GM18511 (cell line): ENCODE measurements around the gene PPFIA3.
"Not testable (repeated sequence)": the region's sequence is repeated elsewhere in the genome, so short reads cannot be mapped to it uniquely, and the experiment has no call there.

ENCODE experiments used
- ATAC-seq: cut with Tn5 transposase; IDR thresholded peaks from one replicate; pipeline ENCODE4 v1.9.1; 2021; ENCODE audit warnings: mild to moderate bottlenecking, moderate library complexity; ENCODE audit not compliant: unreplicated experiment

The PPFIA3 gene

DNA sequence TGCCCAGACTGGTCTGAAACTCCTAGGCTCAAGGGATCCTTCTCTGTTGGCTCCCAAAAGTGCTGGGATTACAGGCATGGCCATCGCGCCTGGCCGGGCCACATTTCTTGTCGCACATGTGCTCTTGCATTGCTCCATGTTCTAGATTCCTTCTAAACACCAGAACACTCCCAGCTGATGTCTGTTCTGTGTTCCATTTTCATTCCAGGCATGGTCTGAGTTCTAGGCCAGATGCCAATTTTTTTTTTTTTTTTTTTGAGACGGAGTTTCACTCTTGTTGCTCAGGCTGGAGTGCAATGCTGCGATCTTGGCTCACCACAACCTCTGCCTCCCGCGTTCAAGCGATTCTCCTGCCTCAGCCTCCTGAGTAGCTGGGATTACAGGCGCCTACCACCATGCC lies 2.5 kb downstream of the PPFIA3 start:
- ATAC-seq: not testable (repeated sequence)

DNA sequence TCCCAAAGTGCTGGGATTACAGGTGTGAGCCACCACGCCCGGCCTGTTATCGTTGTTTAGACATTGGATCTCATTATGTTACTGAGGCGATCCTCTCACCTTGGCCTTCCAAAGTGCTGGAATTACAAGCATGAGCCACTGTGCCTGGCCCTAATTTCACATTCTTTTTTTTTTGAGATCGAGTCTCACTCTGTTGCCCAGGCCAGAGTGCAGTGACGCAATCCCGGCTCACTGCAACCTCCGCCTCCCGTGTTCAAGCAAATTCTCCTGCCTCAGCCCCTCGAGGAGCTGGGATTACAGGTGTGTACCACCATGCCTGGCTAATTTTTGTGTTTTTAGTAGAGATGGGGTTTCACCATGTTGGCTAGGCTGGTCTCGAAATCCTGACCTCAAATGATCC lies 3.9 kb downstream of the PPFIA3 start:
- ATAC-seq: not testable (repeated sequence)

DNA sequence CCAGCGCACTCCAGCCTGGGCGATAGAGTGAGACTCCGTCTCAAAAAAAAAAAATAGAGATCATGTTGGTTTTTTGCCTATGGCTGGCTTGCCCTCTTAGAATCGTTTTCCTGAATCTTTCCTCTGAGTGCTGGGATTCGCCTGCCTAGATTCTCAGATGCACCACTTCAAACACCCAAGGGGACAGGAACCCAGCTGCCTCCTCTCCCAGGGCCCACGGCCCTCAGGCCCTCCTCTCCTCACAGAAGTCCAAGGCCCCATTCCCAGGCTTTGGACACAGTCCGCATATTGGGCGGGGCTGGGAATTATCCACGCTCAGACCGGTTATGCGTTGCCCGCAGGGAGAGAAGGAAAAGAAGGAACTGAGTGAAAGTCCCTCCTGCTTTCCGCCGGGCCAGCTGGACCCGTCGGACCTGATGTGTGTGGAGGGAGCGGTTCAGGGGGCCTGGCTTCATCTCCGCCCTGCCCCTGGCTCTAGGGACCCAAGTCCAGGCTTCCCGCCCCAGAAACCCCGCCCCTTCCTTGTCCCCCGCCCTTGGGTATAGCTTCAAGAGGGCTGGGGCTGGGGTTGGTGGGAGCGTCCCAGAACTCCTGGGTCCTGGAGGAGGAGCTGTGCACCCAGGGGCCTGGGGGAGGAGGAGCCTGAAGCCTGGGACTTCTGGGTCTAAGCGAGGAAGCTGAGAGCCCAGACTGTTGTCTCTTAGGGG lies 5.8 kb downstream of the PPFIA3 start:
- ATAC-seq: no peak

DNA sequence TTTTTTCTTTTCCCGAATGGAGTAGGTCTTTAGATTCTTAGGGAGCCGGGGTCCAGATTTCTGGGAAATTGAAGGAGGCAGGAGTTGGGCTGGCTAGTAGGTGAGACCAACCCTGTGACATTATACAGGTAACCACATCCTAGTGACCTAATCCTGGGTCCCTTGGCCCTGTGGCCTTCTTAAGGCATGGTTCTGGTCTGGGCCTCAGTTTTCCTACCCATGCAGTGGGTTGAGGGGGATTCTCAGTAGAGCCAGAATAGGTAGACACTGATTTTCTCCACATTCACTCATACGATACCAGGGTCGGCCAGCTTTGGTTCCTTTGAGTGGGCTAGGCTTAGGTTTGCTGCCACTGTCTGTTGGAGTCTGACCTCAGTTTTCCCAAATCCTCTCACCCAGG lies 7.2 kb downstream of the PPFIA3 start:
- no peak for ATAC-seq

DNA sequence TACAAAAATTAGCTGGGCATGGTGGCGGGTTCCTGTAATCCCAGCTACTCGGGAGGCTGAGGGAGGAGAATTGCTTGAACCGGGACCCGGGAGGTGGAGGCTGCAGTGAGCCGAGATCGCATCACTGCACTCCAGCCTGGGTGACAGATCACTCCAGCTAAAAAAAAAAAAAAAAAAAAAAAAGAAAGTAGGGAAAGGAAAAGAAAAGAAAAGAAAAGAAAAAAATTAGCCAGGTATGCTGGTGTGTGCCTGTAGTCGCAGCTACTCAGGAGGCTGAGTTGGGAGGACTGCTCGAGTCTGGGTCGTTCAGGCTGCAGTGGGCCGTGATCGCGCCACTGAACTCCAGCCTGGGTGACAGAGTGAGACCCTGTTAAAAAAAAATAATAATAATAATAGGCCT lies 7.9 kb downstream of the PPFIA3 start:
- ATAC-seq: not testable (repeated sequence)

DNA sequence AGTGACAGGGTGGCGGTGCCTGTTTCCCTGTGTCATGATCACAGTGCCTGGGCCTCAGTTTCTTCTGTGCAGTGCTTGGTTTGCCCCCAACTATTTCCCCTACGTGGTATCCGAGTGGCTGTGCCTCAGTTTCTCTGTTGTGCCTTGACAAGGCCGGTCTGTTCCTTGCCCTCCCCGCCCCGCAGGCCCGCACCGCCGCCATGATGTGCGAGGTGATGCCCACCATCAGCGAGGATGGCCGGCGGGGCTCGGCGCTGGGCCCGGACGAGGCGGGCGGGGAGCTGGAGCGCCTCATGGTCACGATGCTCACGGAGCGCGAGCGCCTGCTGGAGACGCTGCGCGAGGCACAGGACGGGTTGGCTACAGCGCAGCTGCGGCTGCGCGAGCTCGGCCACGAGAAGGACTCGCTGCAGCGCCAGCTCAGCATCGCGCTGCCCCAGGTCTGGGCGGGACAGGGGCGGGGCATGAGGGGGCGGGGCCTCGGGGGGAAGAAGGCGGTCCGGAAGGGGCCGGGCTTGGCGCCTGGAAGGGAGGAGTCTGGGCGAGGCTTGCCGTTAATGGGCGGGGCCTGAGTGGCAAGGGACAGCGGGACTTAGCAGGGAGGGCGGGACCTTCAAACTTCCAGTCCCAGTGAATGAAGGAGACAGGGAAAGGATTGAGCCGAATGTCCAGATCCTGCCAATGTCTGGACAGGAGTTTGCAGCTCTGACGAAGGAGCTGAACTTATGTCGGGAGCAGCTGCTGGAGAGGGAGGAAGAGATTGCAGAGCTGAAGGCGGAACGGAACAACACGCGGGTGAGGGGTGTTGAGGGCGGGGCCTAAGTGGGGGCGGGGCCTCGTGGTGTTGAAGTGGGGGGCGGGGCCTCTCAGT lies 8.6 kb downstream of the PPFIA3 start:
- ATAC-seq: peak; percentile 85

DNA sequence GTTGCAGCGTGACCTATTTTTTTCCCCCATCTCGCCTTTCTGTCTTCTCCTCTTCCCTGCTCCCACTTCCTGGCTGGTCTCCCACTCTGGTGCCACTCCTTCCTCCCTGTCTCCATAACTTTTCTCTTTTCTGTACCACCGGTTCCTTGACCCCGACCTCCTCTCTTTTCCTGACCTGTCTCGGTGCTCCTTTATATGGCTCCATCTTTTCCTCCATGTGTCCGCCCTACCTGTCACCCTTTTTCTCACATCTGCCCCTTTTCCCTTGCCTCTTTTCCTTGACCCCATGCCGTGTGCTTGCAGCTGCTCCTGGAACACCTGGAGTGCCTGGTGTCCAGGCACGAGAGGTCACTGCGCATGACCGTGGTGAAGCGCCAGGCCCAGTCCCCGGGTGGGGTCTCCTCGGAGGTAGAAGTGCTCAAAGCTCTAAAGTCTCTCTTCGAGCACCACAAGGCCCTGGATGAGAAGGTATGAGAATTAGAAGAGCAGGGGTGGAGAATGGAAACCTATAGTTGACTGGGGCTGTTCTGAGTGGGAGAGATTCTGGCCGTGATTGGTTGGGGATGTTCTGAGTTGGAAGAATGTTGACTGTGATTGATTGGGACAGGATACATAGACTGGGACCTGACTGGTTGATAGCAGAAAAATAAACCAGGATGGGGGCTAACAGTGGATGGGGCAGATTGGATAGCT lies 9.3 kb downstream of the PPFIA3 start:
- no peak for ATAC-seq

DNA sequence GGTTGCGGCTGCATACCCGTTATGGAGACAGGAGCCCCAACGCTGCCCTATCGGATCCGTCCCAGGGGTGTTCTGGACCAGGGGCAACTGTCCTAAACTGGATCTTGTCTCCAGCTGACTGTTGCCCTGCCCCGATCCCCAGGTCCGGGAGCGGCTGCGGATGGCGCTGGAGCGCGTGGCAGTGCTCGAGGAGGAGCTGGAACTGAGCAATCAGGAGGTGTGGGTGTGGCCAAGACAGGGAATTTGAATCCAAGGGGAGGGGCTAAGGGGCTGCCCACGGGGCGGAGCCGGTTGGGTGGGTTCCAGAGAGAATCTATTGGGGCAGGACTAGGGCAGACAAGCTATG lies 9.9 kb downstream of the PPFIA3 start:
- ATAC-seq: no peak

DNA sequence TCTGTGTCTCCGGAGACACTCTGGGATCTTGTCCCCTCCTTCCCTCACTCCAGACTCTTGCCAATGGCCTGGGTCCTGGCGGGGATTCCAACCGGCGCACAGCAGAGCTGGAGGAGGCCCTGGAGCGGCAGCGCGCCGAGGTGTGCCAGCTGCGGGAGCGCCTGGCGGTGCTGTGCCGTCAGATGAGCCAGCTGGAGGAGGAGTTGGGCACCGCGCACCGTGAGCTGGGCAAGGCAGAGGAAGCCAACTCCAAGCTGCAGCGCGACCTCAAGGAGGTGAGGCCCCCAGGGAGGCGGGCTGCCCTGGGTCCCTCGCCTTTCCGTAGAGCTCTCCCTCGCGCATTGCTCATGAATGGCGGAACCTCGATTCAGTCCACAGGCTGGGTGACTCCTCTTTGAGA lies 11.0 kb downstream of the PPFIA3 start:
- no peak for ATAC-seq

DNA sequence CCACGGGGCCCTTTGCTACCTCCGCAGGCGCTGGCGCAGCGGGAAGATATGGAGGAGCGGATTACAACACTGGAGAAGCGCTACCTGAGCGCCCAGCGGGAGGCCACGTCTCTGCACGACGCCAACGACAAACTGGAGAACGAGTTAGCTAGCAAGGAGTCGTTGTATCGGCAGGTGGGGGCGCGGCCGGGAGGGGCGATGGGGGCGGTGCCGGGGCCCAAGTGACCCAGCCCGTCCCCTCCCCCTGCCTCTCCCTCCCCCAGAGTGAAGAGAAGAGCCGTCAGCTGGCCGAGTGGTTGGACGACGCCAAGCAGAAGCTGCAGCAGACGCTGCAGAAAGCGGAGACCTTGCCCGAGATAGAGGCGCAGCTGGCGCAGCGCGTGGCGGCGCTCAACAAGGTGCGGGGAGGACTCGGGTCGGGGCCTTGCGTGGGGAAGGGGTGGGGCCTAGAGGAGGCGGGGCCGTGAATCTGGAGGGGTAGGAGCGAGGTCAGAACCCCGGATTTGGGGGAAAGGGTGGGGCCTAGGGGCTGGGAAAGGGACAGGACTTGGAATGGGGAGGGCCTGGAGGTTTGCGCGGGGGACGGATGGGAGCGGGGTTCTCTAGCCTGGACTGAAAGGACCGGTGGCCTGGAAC lies 13.7 kb downstream of the PPFIA3 start:
- no peak for ATAC-seq

DNA sequence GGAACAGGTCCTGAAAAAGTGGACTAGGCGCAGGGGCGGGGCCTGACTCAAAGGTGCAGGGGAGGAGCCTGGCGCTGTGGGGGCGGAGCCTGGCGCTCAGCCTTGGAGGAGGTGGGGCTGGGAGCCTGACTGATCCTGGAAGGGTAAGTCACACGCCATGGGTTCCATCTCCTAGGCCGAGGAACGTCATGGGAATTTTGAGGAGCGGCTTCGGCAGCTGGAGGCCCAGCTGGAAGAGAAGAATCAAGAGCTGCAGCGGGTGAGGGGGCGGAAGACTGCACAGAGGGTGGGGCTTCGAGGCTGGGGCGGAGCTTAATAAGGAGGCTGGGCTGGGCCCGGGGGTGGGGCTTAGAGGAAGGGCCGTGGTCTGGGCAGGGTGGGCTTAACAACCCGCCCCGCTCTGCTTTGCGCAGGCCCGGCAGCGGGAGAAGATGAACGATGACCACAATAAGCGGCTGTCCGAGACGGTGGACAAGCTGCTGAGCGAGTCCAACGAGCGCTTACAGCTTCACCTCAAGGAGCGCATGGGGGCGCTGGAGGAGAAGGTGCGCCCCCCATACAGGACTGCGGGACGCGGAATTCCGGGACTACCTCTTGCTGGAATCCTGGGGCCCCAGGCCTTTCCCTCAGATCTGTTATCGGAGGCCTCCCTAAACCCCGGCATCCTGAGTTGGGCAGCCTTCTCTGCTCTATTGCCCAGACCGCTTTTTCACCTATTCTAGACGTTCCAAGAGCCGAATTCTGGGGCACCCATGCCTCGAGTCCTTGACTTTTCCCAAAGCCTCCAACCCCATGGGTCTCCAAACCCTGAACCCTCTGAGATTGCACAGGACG lies 14.5 kb downstream of the PPFIA3 start:
- ATAC-seq: no peak

DNA sequence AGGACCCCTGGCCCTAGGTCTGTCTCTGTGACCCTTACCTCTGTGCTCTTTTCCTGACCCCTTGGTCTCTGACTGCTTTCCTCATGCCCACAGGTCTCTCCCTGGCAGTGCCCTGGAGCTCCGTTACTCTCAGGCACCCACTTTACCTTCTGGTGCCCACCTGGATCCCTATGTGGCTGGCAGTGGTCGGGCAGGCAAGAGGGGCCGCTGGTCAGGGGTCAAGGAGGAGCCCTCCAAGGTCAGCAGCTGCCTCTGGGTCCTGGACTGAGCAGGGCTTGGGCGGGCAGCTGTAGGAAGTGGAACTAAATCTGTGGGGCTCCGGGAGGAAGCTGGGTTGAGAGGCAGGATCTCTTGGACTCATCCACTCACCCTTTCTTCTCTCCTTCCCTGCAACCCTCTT lies 16.3 kb downstream of the PPFIA3 start:
- no peak for ATAC-seq

DNA sequence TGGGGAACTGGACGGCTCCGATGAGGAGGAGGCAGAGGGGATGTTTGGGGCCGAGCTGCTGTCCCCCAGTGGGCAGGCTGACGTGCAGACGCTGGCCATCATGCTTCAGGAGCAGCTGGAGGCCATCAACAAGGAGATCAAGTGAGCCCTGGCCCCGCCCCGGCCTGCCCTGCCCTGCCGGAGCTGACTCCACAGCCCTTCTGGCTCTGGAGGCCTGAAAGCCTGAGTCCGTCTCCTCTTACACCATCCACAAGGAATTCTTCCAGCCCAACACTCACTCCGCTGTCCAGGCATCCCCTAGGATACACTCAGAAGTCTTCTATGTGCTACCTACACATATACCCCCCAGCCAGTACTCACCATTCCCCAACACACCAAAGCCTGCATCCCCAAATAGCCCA lies 17.4 kb downstream of the PPFIA3 start:
- no peak for ATAC-seq

DNA sequence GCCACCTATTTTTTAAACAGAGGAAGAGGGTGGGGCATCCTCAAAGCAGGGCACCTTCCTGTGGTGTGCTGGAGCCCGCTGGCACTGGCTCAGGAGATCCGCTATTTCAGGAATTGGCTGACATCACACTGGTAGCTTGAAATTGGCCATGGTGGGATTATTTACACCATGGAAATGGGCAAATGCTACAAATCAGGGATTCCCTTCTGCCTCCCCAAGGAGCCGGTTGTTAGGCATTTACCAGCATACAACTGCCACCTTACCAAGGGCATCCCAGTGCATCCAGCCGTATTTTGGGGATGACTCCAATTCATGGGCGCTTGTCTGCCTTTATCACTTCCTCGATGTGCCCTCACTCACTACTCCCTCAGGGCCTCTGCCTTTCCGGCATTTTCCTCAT lies 21.6 kb downstream of the PPFIA3 start:
- no peak for ATAC-seq

DNA sequence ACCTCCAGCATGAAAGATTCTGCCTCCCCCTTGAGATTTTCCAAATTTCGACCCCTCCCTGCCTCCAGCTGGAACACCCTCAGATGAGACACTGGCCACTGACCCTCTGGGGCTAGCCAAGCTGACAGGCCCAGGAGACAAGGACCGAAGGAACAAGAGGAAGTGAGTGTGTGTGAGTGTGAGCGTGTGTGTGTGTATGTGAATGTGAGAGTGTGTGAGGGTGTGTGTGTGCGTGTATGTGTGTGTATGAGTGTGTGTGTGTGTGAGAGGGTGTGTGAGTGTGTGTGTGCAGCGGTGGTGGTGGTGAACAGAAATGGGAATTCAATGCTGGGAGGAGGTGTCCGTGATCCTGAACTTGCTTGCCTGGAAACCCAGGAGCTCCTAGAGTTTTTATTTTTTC lies 22.0 kb downstream of the PPFIA3 start:
- no peak for ATAC-seq

DNA sequence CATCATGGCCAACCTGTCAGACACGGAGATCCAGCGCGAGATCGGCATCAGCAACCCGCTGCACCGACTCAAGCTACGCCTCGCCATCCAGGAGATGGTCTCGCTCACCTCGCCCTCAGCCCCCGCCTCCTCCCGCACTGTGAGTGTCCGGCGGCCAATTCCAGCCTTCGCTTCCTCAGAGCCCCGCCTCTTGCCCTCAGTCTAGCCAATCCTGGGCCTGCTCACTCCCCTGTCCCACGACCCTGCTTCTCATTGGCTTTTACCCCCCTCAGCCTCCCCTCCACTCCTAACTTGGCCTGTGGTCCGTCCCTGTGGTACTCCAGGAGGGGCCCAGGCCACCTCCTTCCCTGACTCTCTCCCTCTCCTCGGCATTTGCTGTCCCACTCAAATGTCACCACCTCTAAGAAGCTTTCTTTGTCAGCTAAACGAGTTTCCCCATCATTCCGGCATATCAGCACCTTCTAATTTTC lies 23.6 kb downstream of the PPFIA3 start:
- ATAC-seq: no peak

DNA sequence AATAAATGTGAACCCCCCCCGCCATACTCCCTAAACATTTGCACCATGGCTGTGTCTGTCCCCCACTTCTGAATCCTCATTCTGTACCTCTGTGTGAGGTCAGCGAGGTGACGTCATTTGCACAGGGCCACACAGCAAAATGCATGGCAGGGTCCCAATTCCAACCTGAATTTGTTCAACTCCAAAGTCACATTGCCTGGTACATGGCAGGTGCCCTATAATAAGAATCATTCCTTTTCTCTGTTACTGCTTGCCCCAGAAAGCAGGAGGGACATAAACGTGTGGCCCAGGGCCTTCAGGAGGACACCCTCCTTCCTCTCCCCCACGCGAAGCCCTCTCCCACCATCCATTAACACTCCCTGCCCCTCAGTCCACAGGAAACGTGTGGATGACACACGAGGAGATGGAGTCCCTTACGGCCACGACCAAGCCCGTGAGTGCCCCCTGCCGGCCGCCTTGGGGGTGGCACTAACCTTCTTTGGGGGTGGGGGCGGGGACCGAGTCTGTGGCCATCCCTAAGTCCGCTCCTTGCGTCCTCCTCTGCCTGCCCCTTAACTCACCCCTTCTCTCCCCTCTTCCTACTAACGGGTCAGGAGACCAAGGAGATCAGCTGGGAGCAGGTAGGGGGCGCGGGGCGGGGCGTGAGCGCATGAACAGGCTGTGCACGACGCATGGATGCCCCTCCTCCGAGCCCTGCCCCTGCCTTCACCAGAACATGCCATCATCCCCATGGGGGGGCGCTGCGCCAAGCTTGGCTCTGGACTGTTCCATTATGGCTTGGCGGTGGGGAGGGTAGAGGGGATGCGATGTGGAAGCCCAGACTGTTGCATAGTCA lies 26.4 kb downstream of the PPFIA3 start:
- no peak for ATAC-seq

DNA sequence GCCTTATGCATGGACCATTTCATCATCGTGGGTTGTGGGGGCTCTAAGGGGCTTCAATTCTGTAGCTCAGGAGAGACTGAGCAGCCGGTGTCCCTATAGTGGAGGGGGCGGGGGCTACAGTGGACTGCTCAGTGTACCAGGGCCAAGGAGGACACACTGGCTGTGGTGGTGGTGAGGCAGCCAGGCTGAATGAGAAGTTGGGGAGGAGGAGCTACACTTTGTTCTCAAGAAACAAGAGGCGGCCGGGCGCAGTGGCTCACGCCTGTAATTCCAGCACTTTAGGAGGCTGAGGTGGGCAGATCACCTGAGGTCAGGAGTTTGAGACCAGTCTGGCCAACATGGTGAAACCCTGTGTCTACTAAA lies 27.0 kb downstream of the PPFIA3 start:
- not testable (repeated sequence) for ATAC-seq

DNA sequence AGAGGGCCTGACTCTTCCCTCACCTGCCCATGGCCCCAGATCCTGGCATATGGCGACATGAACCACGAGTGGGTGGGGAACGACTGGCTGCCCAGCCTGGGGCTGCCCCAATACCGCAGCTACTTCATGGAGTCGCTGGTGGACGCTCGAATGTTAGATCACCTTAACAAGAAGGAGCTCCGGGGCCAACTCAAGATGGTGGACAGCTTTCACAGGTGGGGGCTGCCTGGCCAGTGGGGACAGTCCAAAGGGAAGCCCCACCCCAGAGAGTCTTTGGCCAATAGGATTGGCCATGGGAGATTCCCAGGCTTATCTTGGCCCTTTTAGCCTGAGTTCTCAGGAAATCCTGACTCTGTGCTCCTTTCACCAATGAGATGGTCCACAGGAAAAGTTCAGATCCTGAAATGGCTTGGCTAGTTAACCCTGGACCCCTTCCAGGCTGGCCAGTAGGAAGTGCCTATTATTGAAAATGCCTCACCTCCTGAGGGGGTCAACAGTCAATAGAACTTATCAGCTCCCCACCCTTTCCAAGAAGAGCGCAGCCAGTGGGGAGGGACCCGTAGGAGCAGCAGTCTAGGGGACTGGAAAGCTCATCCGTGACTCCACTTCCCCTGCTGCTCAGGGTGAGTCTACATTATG lies 28.8 kb downstream of the PPFIA3 start:
- no peak for ATAC-seq
